Gastrocnemius medialis (tissue), 4 donors: Measurements from ENCODE around the gene PPP2R1B.

ENCODE experiments used
- POLR2A ChIP-seq, 2 donors: fragments of 450-650 bp; IDR thresholded peaks; one replicate each; pipeline ENCODE4 v1.6.1; 2017; ENCODE audit warnings: antibody characterized with exemption in 2 of 2, mild to moderate bottlenecking in 2 of 2, moderate library complexity in 2 of 2
- TF ChIP-seq, protein P1 (sequence below), 5 experiments: fragments of 450-650 bp in 3 of 5; fragments of 200-600 bp in 2 of 5; sonication (generic) in 2 of 5; IDR thresholded peaks in 4 of 5; conservative IDR thresholded peaks in 1 of 5; 1 replicate in 4 of 5; 2 replicates in 1 of 5; pipeline ENCODE4 v1.5.1; 2016 to 2019; ENCODE audit warnings: antibody characterized with exemption in 5 of 5, mild to moderate bottlenecking in 3 of 5, moderate library complexity in 3 of 5

DNA sequence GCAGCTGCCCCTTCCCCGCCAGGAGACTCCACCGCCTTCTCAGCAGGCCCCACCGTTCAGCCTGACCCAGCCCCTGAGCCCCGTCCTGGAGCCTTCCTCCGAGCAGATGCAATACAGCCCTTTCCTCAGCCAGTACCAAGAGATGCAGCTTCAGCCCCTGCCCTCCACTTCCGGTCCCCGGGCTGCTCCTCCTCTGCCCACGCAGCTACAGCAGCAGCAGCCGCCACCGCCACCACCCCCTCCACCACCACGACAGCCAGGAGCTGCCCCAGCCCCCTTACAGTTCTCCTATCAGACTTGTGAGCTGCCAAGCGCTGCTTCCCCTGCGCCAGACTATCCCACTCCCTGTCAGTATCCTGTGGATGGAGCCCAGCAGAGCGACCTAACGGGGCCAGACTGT lies 42.6 kb downstream of the PPP2R1B start:
- TF ChIP-seq, protein P1, sequence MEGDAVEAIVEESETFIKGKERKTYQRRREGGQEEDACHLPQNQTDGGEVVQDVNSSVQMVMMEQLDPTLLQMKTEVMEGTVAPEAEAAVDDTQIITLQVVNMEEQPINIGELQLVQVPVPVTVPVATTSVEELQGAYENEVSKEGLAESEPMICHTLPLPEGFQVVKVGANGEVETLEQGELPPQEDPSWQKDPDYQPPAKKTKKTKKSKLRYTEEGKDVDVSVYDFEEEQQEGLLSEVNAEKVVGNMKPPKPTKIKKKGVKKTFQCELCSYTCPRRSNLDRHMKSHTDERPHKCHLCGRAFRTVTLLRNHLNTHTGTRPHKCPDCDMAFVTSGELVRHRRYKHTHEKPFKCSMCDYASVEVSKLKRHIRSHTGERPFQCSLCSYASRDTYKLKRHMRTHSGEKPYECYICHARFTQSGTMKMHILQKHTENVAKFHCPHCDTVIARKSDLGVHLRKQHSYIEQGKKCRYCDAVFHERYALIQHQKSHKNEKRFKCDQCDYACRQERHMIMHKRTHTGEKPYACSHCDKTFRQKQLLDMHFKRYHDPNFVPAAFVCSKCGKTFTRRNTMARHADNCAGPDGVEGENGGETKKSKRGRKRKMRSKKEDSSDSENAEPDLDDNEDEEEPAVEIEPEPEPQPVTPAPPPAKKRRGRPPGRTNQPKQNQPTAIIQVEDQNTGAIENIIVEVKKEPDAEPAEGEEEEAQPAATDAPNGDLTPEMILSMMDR (IDR thresholded peaks at IDR 0.05 in 4 of 5, conservative IDR thresholded peaks at IDR 0.05 in 1 of 5), result no peak
- no peak for TF ChIP-seq POLR2A (IDR thresholded peaks at IDR 0.05)
